Measurements from ENCODE around the gene WDR7.

Gene WDR7

GRCh38 chr18:57058734-57059133 is 407.6 kb downstream of the WDR7 start:
- no peak overlapping the region for H3K4me3 ChIP-seq (ENCODE audit: severe bottlenecking)
- H3K27ac ChIP-seq (ENCODE audit: poor library complexity, severe bottlenecking), result no peak overlapping the region
- H3K4me1 ChIP-seq (ENCODE audit: insufficient read depth, poor library complexity, severe bottlenecking), result no peaks in the 10 kb centered on the region
- H3K36me3 ChIP-seq (ENCODE audit: low read depth), result no peaks in the 10 kb centered on the region
- TF ChIP-seq CTCF (IDR thresholded peaks at IDR 0.05; ENCODE audit: poor library complexity, severe bottlenecking), result no peak
- no peaks in the 10 kb centered on the region for H3K9me3 ChIP-seq (ENCODE audit: severe bottlenecking)
- ATAC-seq (ENCODE audit: low read depth), result no peak
- no peak for DNase-seq (ENCODE audit: low spot score)
- H3K27me3 ChIP-seq (ENCODE audit: insufficient read depth, poor library complexity, severe bottlenecking), result peaks cover 2% of the 10 kb centered on the region

- ATAC-seq (ENCODE audit: low read depth) (no peak), DNase-seq (ENCODE audit: low spot score) (no peak)
- no peaks in the 10 kb centered on the region for H3K9me3 ChIP-seq (ENCODE audit: severe bottlenecking)
- TF ChIP-seq CTCF (IDR thresholded peaks at IDR 0.05; ENCODE audit: poor library complexity, severe bottlenecking), result no peak
- no peaks in the 10 kb centered on the region for H3K36me3 ChIP-seq (ENCODE audit: low read depth)
- no peak overlapping the region for H3K4me3 ChIP-seq (ENCODE audit: severe bottlenecking)
- H3K4me1 ChIP-seq (ENCODE audit: insufficient read depth, poor library complexity, severe bottlenecking), result no peaks in the 10 kb centered on the region
- peaks cover 2% of the 10 kb centered on the region for H3K27me3 ChIP-seq (ENCODE audit: insufficient read depth, poor library complexity, severe bottlenecking)
- no peak overlapping the region for H3K27ac ChIP-seq (ENCODE audit: poor library complexity, severe bottlenecking)
These were observed 408.2 kb downstream of the WDR7 start for GRCh38 chr18:57059366-57059765.

GRCh38 chr18:57060814-57061213 is 409.7 kb downstream of the WDR7 start:
- Histone ChIP-seq H3K36me3 (ENCODE audit: low read depth) (no peaks in the 10 kb centered on the region), H3K27me3 (ENCODE audit: insufficient read depth, poor library complexity, severe bottlenecking) (peaks cover 2% of the 10 kb centered on the region), H3K27ac (ENCODE audit: poor library complexity, severe bottlenecking) (no peak overlapping the region), H3K4me3 (ENCODE audit: severe bottlenecking) (no peak overlapping the region), H3K4me1 (ENCODE audit: insufficient read depth, poor library complexity, severe bottlenecking) (no peaks in the 10 kb centered on the region), H3K9me3 (ENCODE audit: severe bottlenecking) (no peaks in the 10 kb centered on the region)
- DNase-seq (ENCODE audit: low spot score), result no peak
- no peak for TF ChIP-seq CTCF (IDR thresholded peaks at IDR 0.05; ENCODE audit: poor library complexity, severe bottlenecking)
- ATAC-seq (ENCODE audit: low read depth), result no peak

GRCh38 chr18:57062178-57062577 is 411.0 kb downstream of the WDR7 start:
- H3K4me3 ChIP-seq (ENCODE audit: severe bottlenecking), result no peak overlapping the region
- DNase-seq (ENCODE audit: low spot score) (no peak), ATAC-seq (ENCODE audit: low read depth) (no peak)
- H3K9me3 ChIP-seq (ENCODE audit: severe bottlenecking), result no peaks in the 10 kb centered on the region
- H3K27ac ChIP-seq (ENCODE audit: poor library complexity, severe bottlenecking), result no peak overlapping the region
- peaks cover 2% of the 10 kb centered on the region for H3K27me3 ChIP-seq (ENCODE audit: insufficient read depth, poor library complexity, severe bottlenecking)
- no peaks in the 10 kb centered on the region for H3K36me3 ChIP-seq (ENCODE audit: low read depth)
- no peaks in the 10 kb centered on the region for H3K4me1 ChIP-seq (ENCODE audit: insufficient read depth, poor library complexity, severe bottlenecking)
- TF ChIP-seq CTCF (IDR thresholded peaks at IDR 0.05; ENCODE audit: poor library complexity, severe bottlenecking), result no peak

- TF ChIP-seq CTCF (IDR thresholded peaks at IDR 0.05; ENCODE audit: poor library complexity, severe bottlenecking), result no peak
- Histone ChIP-seq H3K36me3 (ENCODE audit: low read depth) (no peaks in the 10 kb centered on the region), H3K27me3 (ENCODE audit: insufficient read depth, poor library complexity, severe bottlenecking) (peaks cover 2% of the 10 kb centered on the region), H3K4me3 (ENCODE audit: severe bottlenecking) (no peak overlapping the region), H3K4me1 (ENCODE audit: insufficient read depth, poor library complexity, severe bottlenecking) (no peaks in the 10 kb centered on the region), H3K9me3 (ENCODE audit: severe bottlenecking) (no peaks in the 10 kb centered on the region), H3K27ac (ENCODE audit: poor library complexity, severe bottlenecking) (no peak overlapping the region)
- no peak for ATAC-seq (ENCODE audit: low read depth)
- no peak for DNase-seq (ENCODE audit: low spot score)
These were observed 411.7 kb downstream of the WDR7 start for GRCh38 chr18:57062844-57063243.
